AG09309 (cell line): Measurements from ENCODE around the gene TSHZ2.
"Not testable (repeated sequence)": the region's sequence is repeated elsewhere in the genome, so short reads cannot be mapped to it uniquely, and the experiment has no call there.

Experiments
- DNase-seq: peaks from one replicate; pipeline ENCODE4 v3.0.0-alpha.2; 2010; ENCODE audit warnings: low read depth
- H3K4me3 ChIP-seq: 2 replicates; pipeline ENCODE4 v1.5.1; 2011; ENCODE audit warnings: mild to moderate bottlenecking, low read depth, low read length, moderate library complexity; ENCODE audit not compliant: control insufficient read depth
- CTCF ChIP-seq: IDR thresholded peaks from 2 replicates; pipeline ENCODE4 v1.5.1; 2011; ENCODE audit warnings: mild to moderate bottlenecking, low read depth, low read length, inconsistent platforms; ENCODE audit not compliant: insufficient read depth, control insufficient read depth; ENCODE audit errors: missing control alignments

TSHZ2 gene

GRCh38 chr20:52962183-52962582, 10.0 kb upstream of the TSHZ2 start:
- DNase-seq, result no peak
- no peak overlapping the region for H3K4me3 ChIP-seq
- no peak for TF ChIP-seq CTCF

GRCh38 chr20:52963131-52963530, 9.0 kb upstream of the TSHZ2 start:
- no peak for TF ChIP-seq CTCF
- no peak for DNase-seq
- no peak overlapping the region for H3K4me3 ChIP-seq

- DNase-seq, result no peak
These were observed 8.0 kb upstream of the TSHZ2 start for GRCh38 chr20:52964131-52964530.

GRCh38 chr20:52965380-52965779, 6.8 kb upstream of the TSHZ2 start:
- H3K4me3 ChIP-seq, result no peak overlapping the region
- DNase-seq, result no peak
- TF ChIP-seq CTCF, result no peak

More at GRCh38 chr20:52964131-52964530, 8.0 kb upstream of the TSHZ2 start:
- no peak overlapping the region for H3K4me3 ChIP-seq
- TF ChIP-seq CTCF, result no peak

- no peak for DNase-seq
- TF ChIP-seq CTCF, result no peak
- no peak overlapping the region for H3K4me3 ChIP-seq
These were observed 6.3 kb upstream of the TSHZ2 start for GRCh38 chr20:52965819-52966218.

GRCh38 chr20:52966543-52966942, 5.6 kb upstream of the TSHZ2 start:
- not testable (repeated sequence) for H3K4me3 ChIP-seq, DNase-seq

GRCh38 chr20:52971498-52972189, 514 bp upstream of the TSHZ2 start:
- no peak for DNase-seq
- H3K4me3 ChIP-seq, result no peak overlapping the region; the same call in 1 of the 2 replicates
- TF ChIP-seq CTCF, result no peak
